ENCODE measurements around the gene FAM221B. TPM values are rescaled to one million over a fixed set of nuclear protein-coding genes. Genes with fewer than 3 reads are reported as not detected.
A peak's percentile ranks its signal among the peaks of the same experiment; 100 is the strongest.

FAM221B gene
- total RNA-seq, 1 donor from 2014 or later = not detected

GRCh38 chr9:35816708-35817107 is 11.8 kb downstream of the FAM221B start:
- DNase-seq = no peak

DNA sequence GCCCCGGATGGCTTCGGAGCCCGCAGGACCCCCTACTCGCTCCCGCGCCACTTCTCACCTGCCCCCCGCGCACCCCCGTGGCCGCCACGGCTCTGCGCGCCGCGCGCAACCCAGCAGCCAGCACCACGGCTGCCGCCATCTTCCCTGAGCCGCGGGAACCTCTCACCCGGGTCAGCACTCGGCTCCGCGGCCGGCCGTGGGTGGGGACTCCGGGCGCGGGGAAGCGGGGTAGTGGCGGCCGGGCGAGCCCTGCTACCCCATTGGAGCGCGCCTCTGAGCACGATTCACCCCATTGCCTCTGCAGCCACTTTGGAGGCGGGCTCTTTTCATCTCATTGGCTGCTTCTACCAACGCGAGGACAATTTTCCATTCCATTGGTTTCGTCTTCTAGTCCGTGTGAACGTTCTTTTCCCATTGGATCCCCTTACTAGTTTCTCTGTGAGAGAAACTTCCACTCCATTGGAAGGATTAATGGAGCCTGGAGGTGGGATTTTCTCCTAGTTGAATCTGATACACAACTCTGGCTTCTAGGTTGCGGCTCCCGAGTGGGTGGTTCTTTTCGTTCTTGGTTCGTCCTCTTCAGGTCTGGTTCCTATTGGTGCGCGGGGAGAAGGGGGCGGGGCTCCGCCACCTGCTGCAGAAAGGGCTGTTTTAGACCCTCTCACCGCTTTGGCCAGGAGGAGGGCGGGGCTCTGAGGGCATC is 13.5 kb downstream of the FAM221B start, which contains the start of gene HINT2:
Gene HINT2, minus strand, starts transcription at position 202 of the 703 bp plus-strand sequence. Its CDS starts 63 bp downstream, at position 139.
- DNase-seq = peak; percentile 99

- peak; percentile 84 for DNase-seq
These were observed 14.3 kb downstream of the FAM221B start for GRCh38 chr9:35814106-35814840.

- no peak for DNase-seq
These were observed 15.0 kb downstream of the FAM221B start for GRCh38 chr9:35813434-35814105.

GRCh38 chr9:35812025-35812602 is 16.4 kb downstream of the FAM221B start, which contains the start of gene SPAG8:
SPAG8 (minus strand) TSS chr9:35812262; CDS start chr9:35812147, 115 bp downstream.
- DNase-seq = peak; percentile 98

DNA sequence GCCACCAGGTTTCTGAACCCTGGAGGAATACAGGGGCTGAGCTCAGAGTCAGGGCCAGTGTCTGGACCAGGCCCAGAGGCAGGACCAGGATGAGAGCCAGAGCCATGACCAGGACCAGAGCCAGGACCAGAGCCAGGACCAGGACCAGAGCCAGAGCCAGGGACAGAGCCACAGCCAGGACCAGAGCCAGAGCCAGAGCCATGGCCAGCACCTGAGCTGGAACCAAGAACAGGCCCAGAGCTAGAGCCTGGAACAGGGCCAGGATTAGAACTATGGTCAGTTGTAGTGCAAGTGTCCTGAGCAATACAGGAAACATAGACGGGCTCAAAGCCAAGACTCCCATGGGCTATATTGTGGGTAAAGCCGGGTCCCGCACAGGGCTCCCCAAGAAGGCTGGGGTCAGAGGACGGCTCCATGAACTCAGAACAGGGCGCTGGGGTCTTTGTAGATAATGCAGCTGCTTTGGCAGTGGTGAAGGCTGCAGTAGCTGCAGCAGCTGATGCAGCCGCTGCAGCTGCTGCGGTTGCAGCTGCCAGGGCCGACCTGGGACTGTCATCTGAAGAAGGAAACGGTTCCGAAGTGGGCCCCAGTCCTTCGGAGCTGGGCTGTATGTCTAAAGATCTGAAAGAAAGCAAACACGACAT is 17.0 kb downstream of the FAM221B start:
- DNase-seq = no peak

DNA sequence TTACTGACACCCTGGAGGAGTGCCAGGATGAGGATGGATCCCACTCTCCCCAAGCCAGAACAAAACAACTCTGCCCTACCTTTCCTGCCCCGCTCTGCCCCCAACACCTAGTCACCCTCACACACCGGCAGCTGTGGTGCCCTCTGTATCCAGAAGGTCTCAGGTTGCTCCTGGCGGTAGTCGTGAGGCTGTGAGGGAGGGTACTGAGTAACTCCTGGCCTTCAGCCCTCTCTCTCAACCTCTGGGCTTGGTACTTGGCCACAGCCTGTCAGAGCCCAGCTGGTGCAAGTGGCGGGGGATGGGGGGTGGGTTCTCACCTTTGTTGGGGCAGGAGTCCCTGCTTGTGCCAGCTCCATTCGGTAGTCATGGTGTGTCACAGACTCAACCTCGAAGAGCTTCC is 18.4 kb downstream of the FAM221B start:
- no peak for DNase-seq

- no peak for DNase-seq
These were observed 20.1 kb downstream of the FAM221B start for GRCh38 chr9:35808433-35808832.

GRCh38 chr9:35806101-35806500 is 22.4 kb downstream of the FAM221B start:
- DNase-seq = no peak

GRCh38 chr9:35801328-35802128 is 27.0 kb downstream of the FAM221B start:
- no peak for DNase-seq

GRCh38 chr9:35800530-35800929 is 28.0 kb downstream of the FAM221B start:
- DNase-seq = no peak

GRCh38 chr9:35798658-35799374 is 29.7 kb downstream of the FAM221B start:
- no peak for DNase-seq

- no peak for DNase-seq
These were observed 31.0 kb downstream of the FAM221B start for GRCh38 chr9:35797311-35798109.

GRCh38 chr9:35795695-35796094 is 32.8 kb downstream of the FAM221B start:
- no peak for DNase-seq

DNA sequence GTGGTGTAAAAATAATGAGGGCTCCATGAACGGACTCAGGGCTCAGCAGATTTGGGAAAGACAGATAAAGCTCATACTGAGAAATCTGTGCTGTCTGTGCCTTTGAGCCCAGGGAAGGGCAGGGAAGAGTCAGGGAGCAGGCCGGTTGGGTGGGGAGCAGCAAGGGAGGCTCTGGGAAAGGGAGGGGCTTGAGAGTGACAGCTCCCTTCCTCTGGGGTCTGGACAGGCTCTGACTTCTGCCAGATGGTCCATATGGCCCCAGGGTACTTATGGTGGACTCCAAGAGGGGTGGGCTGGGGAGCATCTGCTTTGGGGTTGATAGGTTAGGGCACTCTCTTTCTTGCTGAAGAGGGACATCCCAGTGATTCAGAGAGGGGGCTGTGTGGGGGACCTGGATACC is 35.1 kb downstream of the FAM221B start:
- no peak for DNase-seq

DNA sequence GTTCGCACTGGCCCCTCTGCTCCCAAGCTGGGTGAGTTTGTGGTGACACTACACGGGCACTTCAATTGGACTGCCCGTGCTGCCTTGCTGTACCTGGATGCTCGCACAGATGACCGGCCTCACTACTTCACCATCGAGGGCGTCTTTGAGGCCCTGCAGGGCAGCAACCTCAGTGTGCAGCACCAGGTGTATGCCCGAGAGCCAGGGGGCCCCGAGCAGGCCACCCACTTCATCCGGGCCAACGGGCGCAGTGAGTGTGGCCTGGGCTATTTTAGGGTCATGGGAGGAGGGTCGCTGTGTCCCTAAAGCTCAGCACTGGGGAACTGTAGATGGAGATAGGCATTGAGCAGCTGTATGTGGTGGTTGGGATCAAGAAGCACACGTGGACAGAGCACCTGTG is 35.7 kb downstream of the FAM221B start:
- no peak for DNase-seq

GRCh38 chr9:35792024-35792813 is 36.3 kb downstream of the FAM221B start:
- no peak for DNase-seq

GRCh38 chr9:35791297-35791921 is 37.1 kb downstream of the FAM221B start, which contains the start of gene NPR2:
NPR2 (plus strand) TSS chr9:35791591; CDS start chr9:35792409, 818 bp downstream.
- peak; percentile 65 for DNase-seq

Measured in tongue (tissue), 2 donors.